ENCODE measurements around the gene EPN1.

The EPN1 gene

GRCh38 chr19:55661826-55662225 lies 13.2 kb upstream of the EPN1 start:
- DNase-seq: no peak

- DNase-seq: no peak
Observed at GRCh38 chr19:55663846-55664536, 11.0 kb upstream of the EPN1 start.

GRCh38 chr19:55666343-55667005 lies 8.6 kb upstream of the EPN1 start:
- no peak for DNase-seq

- DNase-seq: no peak
Observed at GRCh38 chr19:55667006-55667381, 8.0 kb upstream of the EPN1 start.

- DNase-seq: no peak
Observed at GRCh38 chr19:55667511-55667910, 7.5 kb upstream of the EPN1 start.

GRCh38 chr19:55667958-55668357 lies 7.1 kb upstream of the EPN1 start:
- DNase-seq: no peak

GRCh38 chr19:55668603-55669348 lies 6.2 kb upstream of the EPN1 start:
- no peak for DNase-seq

GRCh38 chr19:55669418-55670279 lies 5.4 kb upstream of the EPN1 start:
- no peak for DNase-seq

GRCh38 chr19:55670280-55671053 lies 4.6 kb upstream of the EPN1 start:
- DNase-seq: no peak

- DNase-seq: no peak
Observed at GRCh38 chr19:55671054-55671378, 4.0 kb upstream of the EPN1 start.

GRCh38 chr19:55672418-55672817 lies 2.6 kb upstream of the EPN1 start:
- peak; percentile 19 for DNase-seq

- no peak for DNase-seq
Observed at GRCh38 chr19:55673465-55673864, 1.6 kb upstream of the EPN1 start.

- DNase-seq: no peak
Observed at GRCh38 chr19:55673889-55674288, 1.1 kb upstream of the EPN1 start.

GRCh38 chr19:55674459-55674840 lies 576 bp upstream of the EPN1 start:
- DNase-seq: no peak

GRCh38 chr19:55675661-55676354 lies 782 bp downstream of the EPN1 start:
- DNase-seq: no peak

- DNase-seq: no peak
Observed at GRCh38 chr19:55676383-55676782, 1.4 kb downstream of the EPN1 start.

- DNase-seq: no peak
Observed at GRCh38 chr19:55676889-55677505, 2.0 kb downstream of the EPN1 start.

GRCh38 chr19:55677572-55678028 lies 2.6 kb downstream of the EPN1 start:
- no peak for DNase-seq

GRCh38 chr19:55678121-55678671 lies 3.2 kb downstream of the EPN1 start:
- DNase-seq: no peak

- no peak for DNase-seq
Observed at GRCh38 chr19:55679343-55680257, 4.6 kb downstream of the EPN1 start.
